Endothelial cell (in vitro differentiated cells): ENCODE measurements around the gene SLC38A10. TPM values are rescaled to one million over a fixed set of nuclear protein-coding genes. Genes with fewer than 3 reads are reported as not detected.

Experiments
- DNase-seq: peaks from one replicate; pipeline ENCODE4 v3.0.0; 2021; ENCODE audit warnings: low spot score
- H3K27ac Mint-ChIP-seq: one replicate; pipeline ENCODE4 v1.8.0; 2021; ENCODE audit warnings: mixed read lengths, inconsistent platforms; ENCODE audit not compliant: unreplicated experiment
- H3K27me3 Mint-ChIP-seq: one replicate; pipeline ENCODE4 v1.8.0; 2021; ENCODE audit warnings: mild to moderate bottlenecking, moderate library complexity, mixed read lengths, inconsistent platforms; ENCODE audit not compliant: unreplicated experiment
- H3K36me3 Mint-ChIP-seq: one replicate; pipeline ENCODE4 v1.8.0; 2021; ENCODE audit warnings: mild to moderate bottlenecking, low read depth, mixed read lengths, inconsistent platforms; ENCODE audit not compliant: unreplicated experiment
- H3K4me1 Mint-ChIP-seq: one replicate; pipeline ENCODE4 v1.8.0; 2021; ENCODE audit warnings: mild to moderate bottlenecking, mixed read lengths, inconsistent platforms; ENCODE audit not compliant: unreplicated experiment
- H3K4me3 Mint-ChIP-seq: one replicate; pipeline ENCODE4 v1.8.0; 2021; ENCODE audit warnings: mild to moderate bottlenecking, mixed read lengths, inconsistent platforms; ENCODE audit not compliant: unreplicated experiment
- H3K9me3 Mint-ChIP-seq: one replicate; pipeline ENCODE4 v1.8.0; 2021; ENCODE audit warnings: mixed read lengths, inconsistent platforms; ENCODE audit not compliant: unreplicated experiment
- total RNA-seq: library from RNA; stranded (reverse); fragmentation: NEBNext Ultra II Directional; extraction: Animal tissue kit (Norgen Biotek cat#: 25700); gene quantifications from one replicate; pipeline ENCODE4 v1.2.1, GENCODE V29; 2021; ENCODE audit not compliant: unreplicated experiment
- TF ChIP-seq, protein P1 (sequence below): fragments of 200-600 bp; sonication (generic); IDR thresholded peaks from one replicate; pipeline ENCODE4 v1.5.0; 2021; ENCODE audit warnings: antibody characterized with exemption; ENCODE audit not compliant: unreplicated experiment

SLC38A10 gene
- total RNA-seq, 1 donor from 2014 or later, result 57.2 TPM

GRCh38 chr17:81333616-81334368, 38.7 kb upstream of the SLC38A10 start:
- peaks cover under 1% of the 10 kb centered on the region for H3K4me1 Mint-ChIP-seq
- TF ChIP-seq, protein P1, sequence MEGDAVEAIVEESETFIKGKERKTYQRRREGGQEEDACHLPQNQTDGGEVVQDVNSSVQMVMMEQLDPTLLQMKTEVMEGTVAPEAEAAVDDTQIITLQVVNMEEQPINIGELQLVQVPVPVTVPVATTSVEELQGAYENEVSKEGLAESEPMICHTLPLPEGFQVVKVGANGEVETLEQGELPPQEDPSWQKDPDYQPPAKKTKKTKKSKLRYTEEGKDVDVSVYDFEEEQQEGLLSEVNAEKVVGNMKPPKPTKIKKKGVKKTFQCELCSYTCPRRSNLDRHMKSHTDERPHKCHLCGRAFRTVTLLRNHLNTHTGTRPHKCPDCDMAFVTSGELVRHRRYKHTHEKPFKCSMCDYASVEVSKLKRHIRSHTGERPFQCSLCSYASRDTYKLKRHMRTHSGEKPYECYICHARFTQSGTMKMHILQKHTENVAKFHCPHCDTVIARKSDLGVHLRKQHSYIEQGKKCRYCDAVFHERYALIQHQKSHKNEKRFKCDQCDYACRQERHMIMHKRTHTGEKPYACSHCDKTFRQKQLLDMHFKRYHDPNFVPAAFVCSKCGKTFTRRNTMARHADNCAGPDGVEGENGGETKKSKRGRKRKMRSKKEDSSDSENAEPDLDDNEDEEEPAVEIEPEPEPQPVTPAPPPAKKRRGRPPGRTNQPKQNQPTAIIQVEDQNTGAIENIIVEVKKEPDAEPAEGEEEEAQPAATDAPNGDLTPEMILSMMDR, result no peak
- DNase-seq, result no peak
- H3K4me3 Mint-ChIP-seq, result no peak overlapping the region
- no peak overlapping the region for H3K27ac Mint-ChIP-seq
- no peaks in the 10 kb centered on the region for H3K9me3 Mint-ChIP-seq
- no peaks in the 10 kb centered on the region for H3K36me3 Mint-ChIP-seq
- peaks cover 4% of the 10 kb centered on the region for H3K27me3 Mint-ChIP-seq

GRCh38 chr17:81332914-81333528, 37.9 kb upstream of the SLC38A10 start:
- DNase-seq, result no peak
- H3K36me3 Mint-ChIP-seq, result no peaks in the 10 kb centered on the region
- no peak overlapping the region for H3K4me3 Mint-ChIP-seq
- peaks cover 4% of the 10 kb centered on the region for H3K27me3 Mint-ChIP-seq
- H3K9me3 Mint-ChIP-seq, result no peaks in the 10 kb centered on the region
- no peaks in the 10 kb centered on the region for H3K4me1 Mint-ChIP-seq
- TF ChIP-seq, protein P1, result no peak
- H3K27ac Mint-ChIP-seq, result no peak overlapping the region

DNA sequence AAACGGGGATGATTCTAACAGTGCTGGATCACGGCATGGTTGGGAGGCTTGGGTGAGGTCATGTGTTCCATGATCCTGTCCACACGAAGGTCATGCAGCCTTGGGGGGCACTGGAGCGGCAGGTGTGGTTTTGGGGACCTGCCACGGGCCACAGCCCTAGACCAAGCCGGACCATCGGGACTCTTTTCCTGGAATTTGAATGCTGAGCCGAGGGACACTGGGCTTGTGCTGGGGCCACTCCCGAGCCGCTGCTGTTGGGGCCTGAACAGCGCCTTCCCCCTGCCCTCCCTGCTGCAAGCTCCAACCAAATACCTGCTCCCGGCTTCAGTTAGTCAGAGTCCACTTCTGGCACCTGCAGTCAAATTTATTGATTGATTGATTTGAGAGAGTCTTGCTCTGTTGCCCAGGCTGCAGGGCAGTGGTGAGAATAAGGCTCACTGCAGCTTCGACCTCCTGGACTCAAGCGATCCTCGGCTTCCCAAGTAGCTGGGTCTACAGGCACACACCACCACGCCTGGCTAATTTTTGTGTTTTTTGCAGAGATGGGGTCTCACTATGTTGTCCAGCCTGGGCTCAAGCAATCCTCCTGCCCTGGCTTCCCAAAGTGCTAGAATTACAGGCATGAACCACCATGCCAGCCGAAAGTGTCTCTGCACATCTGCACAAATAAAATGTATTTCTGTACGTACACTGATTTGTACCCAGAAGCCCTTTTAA, 37.2 kb upstream of the SLC38A10 start:
- no peak overlapping the region for H3K4me3 Mint-ChIP-seq
- TF ChIP-seq, protein P1, result no peak
- DNase-seq, result no peak
- peaks cover 4% of the 10 kb centered on the region for H3K27me3 Mint-ChIP-seq
- no peaks in the 10 kb centered on the region for H3K36me3 Mint-ChIP-seq
- H3K9me3 Mint-ChIP-seq, result no peaks in the 10 kb centered on the region
- no peaks in the 10 kb centered on the region for H3K4me1 Mint-ChIP-seq
- no peak overlapping the region for H3K27ac Mint-ChIP-seq

- Mint-ChIP-seq H3K27ac (no peak overlapping the region), H3K27me3 (peaks cover 4% of the 10 kb centered on the region)
- no peak for DNase-seq
Measured at GRCh38 chr17:81331527-81332043, 36.5 kb upstream of the SLC38A10 start.

More at GRCh38 chr17:81331527-81332043, 36.5 kb upstream of the SLC38A10 start:
- Mint-ChIP-seq H3K9me3 (no peaks in the 10 kb centered on the region), H3K36me3 (no peaks in the 10 kb centered on the region), H3K4me3 (no peak overlapping the region), H3K4me1 (no peaks in the 10 kb centered on the region)
- TF ChIP-seq, protein P1, result no peak
